ENCODE data around the gene CRIM1.

Gene CRIM1

DNA sequence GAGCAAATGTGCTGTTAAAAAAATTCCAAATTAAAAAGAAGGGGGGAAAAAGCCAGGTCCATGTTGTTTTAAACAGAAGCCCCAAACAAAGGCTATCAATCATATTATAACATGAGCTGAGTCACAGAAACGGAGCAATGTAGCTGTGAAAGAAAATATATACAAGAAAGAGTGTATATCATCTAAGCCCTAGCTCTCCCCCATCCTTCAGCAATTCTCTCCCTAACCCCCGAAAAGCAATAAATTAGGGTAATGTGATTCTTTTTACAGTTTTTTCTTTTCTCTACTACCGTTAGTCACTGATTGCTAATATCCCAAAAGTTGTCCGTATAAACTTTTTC lies 217.1 kb downstream of the CRIM1 start:
- no peak overlapping the region for H3K4me3 ChIP-seq (ENCODE audit: low read depth, low read length)

DNA sequence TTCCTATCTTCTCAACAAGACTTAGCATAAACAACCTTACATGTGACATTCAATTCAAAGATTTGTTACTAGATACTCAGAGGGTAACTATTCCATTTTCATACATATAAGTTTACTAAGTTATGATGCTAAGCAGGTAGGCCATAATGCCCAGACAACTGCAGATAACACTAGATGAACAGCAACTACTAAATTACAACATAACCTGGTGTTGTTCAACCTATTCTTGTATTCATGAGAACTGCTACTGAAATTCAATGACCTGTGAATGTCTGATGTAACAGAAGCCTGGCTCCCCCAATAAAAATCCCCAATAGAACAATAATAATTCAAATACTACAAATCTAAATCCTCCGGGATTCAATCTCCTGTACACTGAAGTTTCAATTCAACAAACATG lies 217.6 kb downstream of the CRIM1 start:
- no peak overlapping the region for H3K4me3 ChIP-seq (ENCODE audit: low read depth, low read length)

DNA sequence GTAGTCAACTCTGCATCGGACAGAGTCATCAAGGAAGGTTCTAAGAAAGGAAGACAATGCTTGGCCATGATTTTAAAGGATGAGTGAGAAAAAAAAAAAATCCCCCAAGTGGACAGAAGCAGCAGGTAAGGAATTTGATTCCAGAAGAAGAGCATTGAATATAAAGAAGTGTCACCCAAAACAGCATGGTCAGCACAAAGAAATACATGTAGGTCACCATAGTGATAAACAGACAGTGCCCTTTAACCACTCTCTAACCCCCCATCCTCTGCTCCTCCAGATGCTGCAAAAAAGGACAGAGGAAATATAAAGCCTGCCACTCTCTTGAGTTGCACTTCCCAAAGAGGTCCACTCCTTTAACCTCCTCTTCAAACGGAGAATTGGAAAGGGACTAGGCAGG lies 219.0 kb downstream of the CRIM1 start:
- no peak overlapping the region for H3K4me3 ChIP-seq (ENCODE audit: low read depth, low read length)

DNA sequence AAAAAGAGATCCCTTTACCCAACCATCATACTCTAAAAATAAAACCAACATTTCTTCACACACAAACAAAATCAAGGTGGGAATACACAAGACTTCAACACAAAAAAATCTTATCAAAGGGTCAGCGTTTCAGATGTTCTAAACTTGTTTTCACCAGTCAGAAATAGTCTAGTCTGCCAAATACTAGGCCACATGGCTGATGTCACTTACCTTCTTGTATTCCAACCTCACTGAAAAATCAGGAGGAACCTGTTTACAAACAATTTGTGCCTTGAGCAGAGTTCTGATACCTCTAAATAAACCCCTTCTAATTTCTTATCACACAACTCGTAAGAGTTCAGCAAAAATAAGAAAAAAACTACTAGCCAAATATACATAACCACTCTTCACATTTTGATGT lies 222.3 kb downstream of the CRIM1 start:
- no peak overlapping the region for H3K4me3 ChIP-seq (ENCODE audit: low read depth, low read length)

DNA sequence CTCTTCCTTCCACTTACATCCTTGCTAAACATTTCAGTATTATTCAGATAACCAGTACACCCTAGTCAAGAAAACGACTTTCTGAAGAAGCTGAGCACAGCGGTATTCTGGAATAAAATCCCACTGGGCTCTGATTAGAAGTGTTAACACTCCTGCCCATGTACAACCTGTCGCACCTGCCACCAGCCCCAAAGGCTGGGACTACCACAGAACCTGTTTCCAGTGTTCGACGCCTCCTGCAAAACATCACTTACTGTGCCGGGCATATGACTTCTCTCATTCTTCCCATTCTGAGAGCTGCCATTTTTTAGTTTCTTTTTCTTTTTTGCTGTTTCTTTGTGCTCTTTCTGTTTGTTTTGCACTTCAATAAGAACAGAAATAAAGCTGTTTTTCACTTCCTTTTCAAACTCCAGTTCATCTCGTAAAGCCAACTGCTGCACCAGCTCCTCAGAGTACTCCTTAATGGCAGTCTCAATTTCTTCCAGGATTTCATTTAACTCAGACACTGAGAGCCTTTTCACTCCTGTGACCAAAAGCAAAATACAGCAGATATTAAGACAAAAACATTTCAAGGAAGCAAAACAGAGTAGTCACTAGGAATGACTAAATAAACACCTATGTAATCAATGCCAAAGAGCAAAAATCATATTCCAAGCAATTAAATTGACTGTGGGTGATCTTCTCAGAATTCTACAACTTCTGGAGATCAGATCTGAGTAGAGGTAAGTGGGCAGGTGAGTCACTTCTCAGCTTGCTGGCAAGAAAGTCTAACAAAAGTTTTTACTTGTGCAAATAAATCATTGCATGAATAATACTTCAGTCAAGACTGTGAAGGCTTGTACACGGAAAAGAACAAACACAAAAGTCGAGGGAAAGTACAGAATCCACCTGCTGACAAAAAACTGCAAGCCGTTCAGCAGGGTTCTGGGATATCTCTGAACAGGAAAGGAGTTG lies 223.0 kb downstream of the CRIM1 start:
- H3K4me3 ChIP-seq (ENCODE audit: low read depth, low read length), result no peak overlapping the region

DNA sequence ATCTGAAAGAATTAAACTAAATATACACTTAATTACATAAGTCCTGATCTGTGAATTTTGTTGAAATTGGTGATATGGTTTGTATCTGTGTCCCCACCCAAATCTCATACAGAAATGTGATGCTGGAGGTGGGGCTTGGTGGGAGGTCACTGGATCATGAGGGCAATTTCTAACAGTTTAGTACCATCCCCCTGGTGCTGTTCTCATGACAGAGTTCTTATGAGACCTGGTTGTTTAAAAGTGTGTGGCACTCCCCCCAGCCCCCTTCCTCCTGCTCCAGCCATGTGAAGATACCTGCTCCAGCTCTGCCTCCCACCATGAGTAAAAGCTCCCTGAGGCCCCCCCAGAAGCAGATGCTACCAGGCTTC lies 223.7 kb downstream of the CRIM1 start:
- no peak overlapping the region for H3K4me3 ChIP-seq (ENCODE audit: low read depth, low read length)

DNA sequence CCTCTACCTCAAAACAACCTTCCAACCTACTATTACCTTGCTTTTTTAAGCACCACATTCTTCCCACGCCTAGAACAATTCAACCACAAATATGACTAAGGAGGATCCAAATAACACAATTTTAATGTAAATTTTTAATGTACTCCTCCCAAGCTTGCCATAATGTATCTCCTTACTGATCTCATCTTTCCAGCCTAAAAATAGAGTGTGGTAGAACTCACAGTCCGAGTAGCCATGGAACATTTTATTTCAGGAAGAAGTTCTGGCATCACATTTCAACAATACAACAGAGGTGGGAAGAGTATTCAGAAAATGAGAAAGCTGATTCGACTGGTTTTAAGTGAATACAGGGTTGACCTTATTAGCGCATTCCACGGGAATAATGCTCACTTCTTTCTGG lies 227.0 kb downstream of the CRIM1 start:
- no peak overlapping the region for H3K4me3 ChIP-seq (ENCODE audit: low read depth, low read length)

DNA sequence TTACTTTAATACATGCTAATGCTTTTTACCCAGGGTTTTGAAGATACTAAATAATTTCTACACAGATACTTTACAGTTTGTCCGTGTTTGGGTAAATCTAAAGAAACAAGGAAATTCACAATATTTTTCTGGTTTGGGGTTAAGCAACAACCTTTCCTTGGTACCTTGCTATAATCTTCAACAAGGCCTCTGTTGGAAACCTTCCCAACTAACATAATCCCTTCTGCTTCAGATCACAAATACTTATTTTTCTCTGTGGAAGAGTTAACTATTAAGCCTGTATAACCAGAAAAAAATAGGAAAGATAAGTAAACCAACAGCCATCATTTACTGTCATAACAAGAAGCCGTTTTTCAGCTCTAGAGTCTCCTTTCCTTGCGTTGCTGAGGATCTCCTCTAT lies 227.4 kb downstream of the CRIM1 start:
- H3K4me3 ChIP-seq (ENCODE audit: low read depth, low read length), result no peak overlapping the region

DNA sequence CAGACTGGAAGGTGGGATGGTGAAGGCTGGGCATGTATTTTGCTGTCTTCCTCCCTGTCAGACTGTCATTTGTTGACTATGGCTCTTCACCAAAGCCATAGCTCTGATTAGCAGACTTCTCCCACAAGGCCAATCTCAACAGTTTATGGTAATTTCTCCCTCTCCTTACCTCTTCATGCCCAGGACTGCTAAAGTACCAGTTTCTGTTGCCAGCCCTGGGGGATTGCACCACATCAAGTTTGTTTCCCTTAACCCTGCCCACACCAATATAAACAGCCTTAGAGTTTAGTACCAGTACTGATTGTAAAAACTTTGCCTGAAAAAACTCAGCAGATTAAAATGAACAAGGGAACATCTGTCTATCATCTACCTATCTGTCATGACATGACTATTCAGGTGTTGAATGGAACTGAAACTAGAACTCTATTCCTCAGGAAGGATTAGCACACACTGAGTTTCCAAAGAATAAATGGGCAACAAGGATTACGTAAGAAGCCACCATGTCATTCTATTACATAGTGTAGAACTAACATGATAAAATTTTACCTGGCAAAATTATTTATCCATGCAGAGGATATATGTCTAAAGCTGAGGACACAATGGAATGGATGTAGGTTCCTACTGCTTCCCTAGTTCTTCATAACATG lies 228.7 kb downstream of the CRIM1 start:
- no peak overlapping the region for H3K4me3 ChIP-seq (ENCODE audit: low read depth, low read length)

DNA sequence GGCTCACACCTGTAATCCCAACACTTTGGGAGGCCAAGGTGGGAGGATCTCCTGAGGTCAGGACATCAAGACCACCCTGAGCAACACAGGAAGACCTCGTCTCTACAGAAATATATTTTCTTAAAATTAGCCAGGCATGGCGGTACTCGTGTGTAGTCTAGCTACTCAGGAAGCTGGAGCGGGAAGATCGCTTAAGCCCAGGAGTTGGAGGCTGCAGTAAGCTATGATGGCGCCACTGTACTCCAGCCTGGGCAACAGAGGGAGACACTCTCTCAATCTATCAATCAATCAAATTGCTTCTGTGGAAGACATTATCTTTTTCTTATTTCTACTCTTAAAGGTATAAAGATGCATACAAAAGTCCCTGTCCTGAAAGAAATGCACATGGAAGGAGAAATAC lies 231.1 kb downstream of the CRIM1 start:
- no peak overlapping the region for H3K4me3 ChIP-seq (ENCODE audit: low read depth, low read length)

DNA sequence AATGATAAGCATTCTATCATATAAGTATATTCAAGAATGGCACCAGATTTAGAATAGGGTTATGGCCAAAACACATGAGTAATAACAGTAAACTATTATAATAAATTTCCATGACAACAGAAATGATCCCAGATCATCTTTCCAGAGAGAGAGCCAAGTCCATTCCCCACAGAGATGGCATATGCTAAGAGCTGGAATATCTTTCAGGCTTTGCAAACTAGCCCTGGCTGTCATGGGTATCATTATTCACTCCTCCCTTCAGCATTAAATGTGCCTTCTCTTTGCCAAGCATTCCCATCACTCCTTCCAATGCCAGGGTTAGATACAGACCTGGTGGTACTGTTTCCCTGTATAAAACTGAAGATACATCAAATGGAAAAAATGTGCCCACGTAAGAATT lies 231.5 kb downstream of the CRIM1 start:
- H3K4me3 ChIP-seq (ENCODE audit: low read depth, low read length), result no peak overlapping the region

DNA sequence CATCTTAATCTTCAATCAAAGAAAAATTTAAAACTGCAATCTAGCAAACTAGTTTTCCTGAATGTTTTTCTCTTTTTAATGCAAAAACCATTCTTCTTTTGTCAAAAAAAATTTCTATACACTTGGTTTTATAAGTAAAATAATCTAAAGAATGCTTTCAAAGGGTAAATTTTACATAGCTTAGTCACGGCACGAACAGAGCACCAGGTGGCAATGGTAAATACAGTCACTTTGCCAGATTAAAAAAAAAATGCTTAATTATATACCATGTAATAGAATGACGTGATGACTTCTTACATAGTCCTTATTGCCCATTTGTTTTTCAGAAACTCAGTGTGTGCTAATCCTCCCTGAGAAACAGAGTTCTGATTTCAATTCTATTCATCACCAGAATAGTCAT lies 232.0 kb downstream of the CRIM1 start:
- H3K4me3 ChIP-seq (ENCODE audit: low read depth, low read length), result no peak overlapping the region

DNA sequence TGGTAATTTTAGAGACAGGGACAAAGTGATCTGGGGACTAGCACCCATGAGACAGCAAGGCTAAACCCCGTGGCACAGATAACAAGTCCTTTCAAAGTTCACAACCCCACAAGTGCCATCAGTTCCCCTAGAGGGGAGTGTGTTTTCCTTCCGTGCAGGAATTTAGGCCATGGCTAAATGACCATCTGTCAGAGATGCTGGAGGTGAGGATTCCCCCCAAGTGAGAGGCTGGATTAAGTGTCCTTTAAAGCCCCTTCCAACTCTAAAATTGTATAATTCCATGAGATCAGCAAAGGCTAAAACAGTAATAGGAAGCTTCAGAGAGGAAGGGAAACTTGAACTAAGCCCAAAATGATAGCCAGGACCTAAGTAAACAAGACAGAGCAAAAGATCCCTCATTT lies 233.7 kb downstream of the CRIM1 start:
- H3K4me3 ChIP-seq (ENCODE audit: low read depth, low read length), result no peak overlapping the region

DNA sequence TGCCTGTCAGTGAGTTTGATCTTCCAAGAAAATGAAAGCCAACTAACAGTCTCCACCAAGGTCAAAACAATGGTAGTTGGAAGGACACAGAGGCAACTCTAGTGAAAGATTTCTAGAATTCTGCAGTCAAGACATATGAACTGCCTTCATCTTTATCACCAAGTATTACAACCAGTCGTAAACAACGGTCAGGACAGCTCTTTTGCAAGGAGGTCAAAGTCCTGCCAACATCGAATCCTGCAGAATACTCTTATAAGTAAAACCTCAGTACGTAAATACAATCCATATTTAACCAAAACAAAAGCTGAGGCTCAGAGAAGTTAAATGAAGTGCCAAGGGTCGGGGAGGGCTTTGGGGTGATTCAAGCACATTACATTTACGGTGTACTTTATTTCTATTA lies 239.3 kb downstream of the CRIM1 start:
- no peak overlapping the region for H3K4me3 ChIP-seq (ENCODE audit: low read depth, low read length)

DNA sequence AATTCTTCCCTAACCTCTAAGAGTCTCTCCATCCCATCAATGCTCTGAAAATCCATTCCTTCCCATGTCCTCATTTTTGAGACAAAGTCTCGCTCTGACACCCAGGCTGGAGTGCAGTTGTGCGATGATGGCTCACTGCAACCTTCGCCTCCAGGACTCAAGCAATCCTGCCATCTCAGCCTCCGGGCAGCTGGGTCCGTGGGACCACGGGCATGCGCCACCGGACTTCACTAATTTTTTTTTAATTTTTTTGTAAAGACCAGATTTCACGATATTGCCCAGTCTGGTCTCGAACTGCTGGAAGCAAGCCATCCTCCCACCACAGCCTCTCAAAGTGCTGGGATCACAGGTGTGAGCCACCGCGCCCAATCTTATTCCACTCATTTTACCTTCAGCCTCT lies 240.8 kb downstream of the CRIM1 start:
- no peak overlapping the region for H3K4me3 ChIP-seq (ENCODE audit: low read depth, low read length)

DNA sequence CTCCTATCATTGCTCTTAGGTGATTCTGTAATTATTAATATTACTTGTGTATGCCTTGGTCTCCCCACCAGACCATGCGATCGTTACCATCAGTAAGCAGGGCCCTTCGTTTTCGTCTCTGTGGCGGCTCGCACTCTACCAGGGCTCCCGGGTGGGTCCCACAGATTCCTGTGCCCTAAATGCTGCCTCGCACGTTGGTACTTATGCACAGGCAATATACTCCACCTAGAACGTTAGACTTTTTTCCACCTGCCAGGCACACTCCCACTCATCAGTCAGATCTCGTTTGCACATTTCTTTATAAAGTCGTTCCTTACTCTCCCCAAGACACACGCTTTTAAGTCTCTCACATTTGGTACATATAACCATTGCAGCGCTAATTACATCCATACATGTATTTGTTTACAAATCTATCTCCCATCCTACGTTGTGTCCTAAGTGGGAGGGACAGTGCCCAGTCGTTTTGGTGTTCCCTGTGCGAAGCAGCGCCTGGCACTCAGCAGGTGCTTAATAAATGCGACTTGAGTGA lies 241.5 kb downstream of the CRIM1 start:
- peak overlapping the region; percentile 66 for H3K4me3 ChIP-seq (ENCODE audit: low read depth, low read length)

DNA sequence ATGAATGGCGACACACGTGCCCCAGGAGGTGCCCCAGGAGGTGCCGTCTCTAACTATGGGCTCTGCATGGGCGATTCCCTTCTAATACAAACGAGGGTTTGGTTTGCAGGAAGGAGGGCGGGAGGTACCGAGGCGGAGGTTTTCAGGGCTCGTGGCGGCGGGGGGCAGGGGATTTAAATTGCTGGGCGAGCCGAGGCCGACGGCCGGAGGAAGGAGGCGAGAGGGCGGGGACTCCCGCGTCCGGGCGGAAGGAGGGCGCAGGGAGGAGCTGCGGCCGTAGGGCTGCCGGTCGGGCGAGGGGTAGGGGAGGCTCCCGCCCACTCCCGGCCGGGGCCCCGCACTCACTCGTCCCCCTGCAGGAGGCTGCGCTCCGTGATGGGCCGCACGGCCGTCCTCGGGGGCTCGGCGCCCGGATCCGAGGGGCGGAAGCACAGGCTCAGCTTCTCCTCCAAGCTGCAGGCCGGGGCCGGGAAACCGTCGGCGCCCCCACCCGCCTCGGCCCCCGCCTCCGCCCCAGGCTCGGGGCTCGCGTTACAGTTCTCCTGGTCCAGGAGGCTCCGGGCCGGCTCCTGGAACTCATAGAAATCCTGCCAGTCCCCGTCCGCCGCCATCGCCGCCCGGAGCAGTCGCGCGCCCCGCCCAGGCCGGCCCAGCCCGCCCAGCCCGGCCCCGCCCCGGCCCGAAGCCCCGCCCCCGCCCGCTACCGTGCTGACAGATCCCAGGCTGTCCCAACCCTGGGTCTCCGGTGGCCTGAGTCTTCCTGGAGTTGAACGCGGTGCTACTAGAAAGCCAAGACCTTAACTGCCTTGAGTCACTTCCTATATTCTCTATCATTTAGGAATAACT lies 242.2 kb downstream of the CRIM1 start, which contains the start of gene FEZ2:
Gene FEZ2 (minus strand): TSS at position 637 of the 846 bp plus-strand sequence. CDS start 26 bp downstream, at position 611.
- peak within 1 kb of the TSS; percentile 66 for H3K4me3 ChIP-seq (ENCODE audit: low read depth, low read length)
